ENCODE measurements around the gene SELENON. TPM values are rescaled to one million over a fixed set of nuclear protein-coding genes. Genes with fewer than 3 reads are reported as not detected.

The SELENON gene
- total RNA-seq, 1 experiment from 2014 or later = 90.9 TPM

- no peaks in the 10 kb centered on the region for H3K79me2 ChIP-seq (ENCODE audit: insufficient read depth, low read length)
- no peak overlapping the region for H2BK20ac ChIP-seq (ENCODE audit: low read depth, low read length, poor library complexity, severe bottlenecking)
- no peak overlapping the region for H2BK12ac ChIP-seq (ENCODE audit: insufficient read length, low read depth, low read length)
- no peak overlapping the region for H3K4me2 ChIP-seq (ENCODE audit: insufficient read depth, insufficient read length, low read length)
- no peaks in the 10 kb centered on the region for H3K27me3 ChIP-seq (ENCODE audit: insufficient read depth, low read length)
- H3K36me3 Mint-ChIP-seq (ENCODE audit: insufficient read depth in 1 of 3, low read depth in 3 of 3) = peaks cover 9 to 39% (median 36%) of the 10 kb centered on the region in 3 experiments; a peak in 6 of 7 replicates
- peaks cover 3% of the 10 kb centered on the region for H4K20me1 ChIP-seq (ENCODE audit: control insufficient read depth, insufficient read depth, insufficient read length)
- TF ChIP-seq CTCF (conservative IDR thresholded peaks at IDR 0.05) = no peak
- no peak overlapping the region for H3K4me3 Mint-ChIP-seq
- no peak overlapping the region for H2AFZ ChIP-seq (ENCODE audit: low read length)
- no peak overlapping the region for H2AK5ac ChIP-seq (ENCODE audit: insufficient read length, low read length)
- H3K4me1 ChIP-seq (ENCODE audit: insufficient read depth, low read length) = no peaks in the 10 kb centered on the region; the same call in 1 of the 2 replicates
- peaks cover 2% of the 10 kb centered on the region for H3K27me3 Mint-ChIP-seq (ENCODE audit: low read depth)
- H3K23me2 ChIP-seq (ENCODE audit: insufficient read length, low read depth, low read length, poor library complexity, severe bottlenecking) = peaks cover 4% of the 10 kb centered on the region
- H3T11ph ChIP-seq (ENCODE audit: low read length) = no peak overlapping the region
- H2BK5ac ChIP-seq (ENCODE audit: insufficient read length, low read length) = no peak overlapping the region
- H2BK120ac ChIP-seq (ENCODE audit: low read depth, low read length, poor library complexity, severe bottlenecking) = no peak overlapping the region
- H3K18ac ChIP-seq (ENCODE audit: insufficient read length, low read depth, low read length) = no peak overlapping the region
- no peaks in the 10 kb centered on the region for H3K79me1 ChIP-seq (ENCODE audit: insufficient read depth, low read depth, low read length, poor library complexity, severe bottlenecking)
- no peak overlapping the region for H3K4ac ChIP-seq (ENCODE audit: low read depth, low read length)
- no peak for DNase-seq
- WGBS (ENCODE audit: extremely low coverage, insufficient read length, low lambda C conversion rate) = no CpG with 5 or more reads among the region's 24 CpGs
- H3K56ac ChIP-seq (ENCODE audit: insufficient read length, low read depth, low read length) = no peak overlapping the region
- no peaks in the 10 kb centered on the region for H3K9me3 ChIP-seq (ENCODE audit: control insufficient read depth, low read depth, low read length)
- H3K9ac ChIP-seq (ENCODE audit: extremely low read depth, insufficient read length, low read length) = no peak overlapping the region
- no peak overlapping the region for H3K14ac ChIP-seq (ENCODE audit: insufficient read depth, low read length)
- peak overlapping the region in 1 of 3 experiments; percentile 29; a peak in 1 of 7 replicates for H3K27ac Mint-ChIP-seq
- H4K91ac ChIP-seq (ENCODE audit: insufficient read length, low read depth, low read length) = no peak overlapping the region
- no peak overlapping the region for H3K27ac ChIP-seq (ENCODE audit: insufficient read length, low read depth, low read length)
- no peak overlapping the region for H4K5ac ChIP-seq (ENCODE audit: insufficient read length, low read depth, low read length)
- no peaks in the 10 kb centered on the region for H3K9me3 Mint-ChIP-seq
- no peak overlapping the region for H2BK15ac ChIP-seq (ENCODE audit: low read depth, low read length)
- H4K8ac ChIP-seq (replicated peaks; ENCODE audit: insufficient read length, low read depth, low read length) = no peak overlapping the region
- H3K4me1 Mint-ChIP-seq = peaks cover 20 to 25% of the 10 kb centered on the region in 2 experiments
- H3K23ac ChIP-seq (ENCODE audit: insufficient read length, low read depth, low read length) = no peak overlapping the region
These were observed 15.5 kb downstream of the SELENON start for GRCh38 chr1:25815208-25816111.

Data from H9 (cell line).